ENCODE measurements around the gene SLC43A1.

The SLC43A1 gene

DNA sequence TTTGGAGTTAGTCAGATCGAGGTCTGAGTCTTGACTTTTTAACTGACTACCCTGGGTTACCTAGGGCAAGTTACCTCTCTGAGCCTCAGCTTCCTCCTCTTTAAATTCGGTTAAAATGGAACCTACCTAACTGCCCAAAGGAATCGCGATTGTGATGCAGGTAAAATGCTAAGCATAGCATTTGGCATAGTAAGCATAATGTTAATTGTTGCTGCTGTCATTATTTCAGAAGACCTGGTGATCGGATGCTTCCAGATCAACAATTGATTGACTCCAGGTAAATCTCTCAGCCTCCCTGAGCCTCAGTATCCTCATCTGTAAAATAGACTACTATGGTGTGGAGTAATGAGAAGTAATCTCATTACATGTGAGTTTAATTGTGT is 550 bp upstream of the SLC43A1 start:
- no peak overlapping the region for H3K27ac ChIP-seq
- peak overlapping the region; percentile 86 for H3K4me2 ChIP-seq (ENCODE audit: low read length)
- no peaks in the 10 kb centered on the region for H3K79me2 ChIP-seq
- peak overlapping the region; percentile 52 for H3K4me3 ChIP-seq (ENCODE audit: low read depth, low read length)
- peak overlapping the region; percentile 77 for H2AFZ ChIP-seq
- no peaks in the 10 kb centered on the region for H3K9me3 ChIP-seq (ENCODE audit: control insufficient read depth, low read length)
- H3K4me1 ChIP-seq: no peaks in the 10 kb centered on the region
- H3K9ac ChIP-seq: no peak overlapping the region
- TF ChIP-seq CTCF (IDR thresholded peaks at IDR 0.05): no peak
- H3K27me3 ChIP-seq (ENCODE audit: control insufficient read depth, insufficient read depth, low read length): no peaks in the 10 kb centered on the region
- H3K36me3 ChIP-seq (ENCODE audit: control insufficient read depth, insufficient read depth, low read length): no peaks in the 10 kb centered on the region

DNA sequence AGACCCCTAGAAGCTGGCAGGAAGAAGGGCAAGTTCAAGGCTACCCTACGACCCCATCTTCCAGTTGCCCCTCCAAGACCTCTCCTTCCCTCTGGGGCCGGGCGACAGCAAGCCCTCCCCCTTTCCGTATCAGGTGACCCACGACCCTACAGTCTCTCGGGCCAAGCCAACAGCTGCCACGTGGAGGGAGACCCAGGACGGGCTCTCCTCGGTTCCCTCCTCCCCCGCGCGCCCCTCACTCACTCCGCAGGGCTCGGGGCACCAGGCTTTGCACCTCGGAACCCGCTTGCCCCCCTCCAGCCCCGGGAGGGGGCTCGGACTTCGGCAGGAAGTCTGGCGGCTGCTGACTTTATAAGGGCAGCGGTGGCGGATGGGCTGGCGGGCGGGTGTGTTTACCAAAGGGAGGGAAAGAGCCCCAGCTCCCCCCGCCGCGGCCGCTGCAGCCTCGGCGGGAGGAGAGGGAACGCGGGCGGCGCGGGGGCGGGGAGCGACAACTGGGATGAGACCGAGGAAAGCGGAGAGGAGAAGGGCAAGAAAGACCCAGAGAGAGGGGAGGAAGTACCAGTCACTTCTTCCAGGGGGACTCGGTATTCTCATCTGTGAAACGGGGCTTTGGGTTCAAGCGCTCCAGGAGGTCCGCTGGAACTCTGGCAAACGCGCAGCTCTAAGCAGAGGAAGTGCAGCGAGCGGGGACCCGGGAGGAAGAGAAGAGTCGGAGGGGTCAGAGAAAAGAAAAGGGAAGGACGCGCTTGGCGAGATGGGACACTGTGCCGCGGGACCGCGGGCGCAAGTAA is 767 bp downstream of the SLC43A1 start:
- H3K9ac ChIP-seq: no peak overlapping the region
- no peak for TF ChIP-seq CTCF (IDR thresholded peaks at IDR 0.05)
- peak overlapping the region; percentile 52 for H3K4me3 ChIP-seq (ENCODE audit: low read depth, low read length)
- H3K27me3 ChIP-seq (ENCODE audit: control insufficient read depth, insufficient read depth, low read length): no peaks in the 10 kb centered on the region
- peak overlapping the region; percentile 86 for H3K4me2 ChIP-seq (ENCODE audit: low read length)
- peak overlapping the region; percentile 77 for H2AFZ ChIP-seq
- no peaks in the 10 kb centered on the region for H3K36me3 ChIP-seq (ENCODE audit: control insufficient read depth, insufficient read depth, low read length)
- no peaks in the 10 kb centered on the region for H3K79me2 ChIP-seq
- no peaks in the 10 kb centered on the region for H3K4me1 ChIP-seq
- no peak overlapping the region for H3K27ac ChIP-seq
- no peaks in the 10 kb centered on the region for H3K9me3 ChIP-seq (ENCODE audit: control insufficient read depth, low read length)

DNA sequence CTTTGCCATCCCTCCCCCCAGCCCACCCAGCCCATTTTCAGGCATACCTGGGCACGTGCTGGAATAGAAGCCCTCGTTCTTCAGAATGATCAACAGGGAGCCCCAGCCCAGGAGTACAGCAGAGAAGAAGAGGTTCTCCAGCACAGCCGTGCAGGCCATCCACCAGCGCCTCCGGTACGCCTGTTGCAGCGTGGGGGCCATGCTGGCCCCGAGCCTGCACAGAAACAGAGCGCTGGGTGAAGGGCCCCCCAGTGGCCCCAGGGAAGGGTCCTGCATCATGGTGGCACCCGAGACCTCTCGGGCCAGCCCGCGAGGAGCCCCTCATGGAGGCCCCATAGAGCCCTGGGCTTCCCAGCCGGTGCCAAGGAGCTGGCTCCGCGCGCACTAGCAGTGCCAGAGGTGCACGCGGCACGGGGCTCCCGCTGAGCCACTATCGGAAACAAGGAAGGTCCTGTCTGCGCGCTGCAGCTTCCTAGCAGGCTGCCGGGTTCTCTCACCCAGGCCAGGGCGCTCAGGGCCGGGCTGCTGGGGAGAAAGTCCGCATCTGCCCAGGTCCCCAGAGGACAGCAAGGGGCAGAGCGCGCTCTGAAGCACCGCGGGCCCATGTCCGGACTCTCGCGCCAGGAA is 1.5 kb downstream of the SLC43A1 start:
- Histone ChIP-seq H3K4me3 (ENCODE audit: low read depth, low read length) (peak overlapping the region; percentile 52), H3K9ac (no peak overlapping the region), H3K79me2 (no peaks in the 10 kb centered on the region), H3K4me1 (no peaks in the 10 kb centered on the region), H2AFZ (peak overlapping the region; percentile 77), H3K27ac (no peak overlapping the region), H3K9me3 (ENCODE audit: control insufficient read depth, low read length) (no peaks in the 10 kb centered on the region), H3K36me3 (ENCODE audit: control insufficient read depth, insufficient read depth, low read length) (no peaks in the 10 kb centered on the region), H3K27me3 (ENCODE audit: control insufficient read depth, insufficient read depth, low read length) (no peaks in the 10 kb centered on the region), H3K4me2 (ENCODE audit: low read length) (peak overlapping the region; percentile 86)
- TF ChIP-seq CTCF (IDR thresholded peaks at IDR 0.05): no peak

GRCh38 chr11:57513452-57513795 is 2.1 kb downstream of the SLC43A1 start:
- H2AFZ ChIP-seq: no peak overlapping the region
- H3K27me3 ChIP-seq (ENCODE audit: control insufficient read depth, insufficient read depth, low read length): no peaks in the 10 kb centered on the region
- H3K9me3 ChIP-seq (ENCODE audit: control insufficient read depth, low read length): no peaks in the 10 kb centered on the region
- no peak for TF ChIP-seq CTCF (IDR thresholded peaks at IDR 0.05)
- H3K4me3 ChIP-seq (ENCODE audit: low read depth, low read length): no peak overlapping the region
- H3K9ac ChIP-seq: no peak overlapping the region
- H3K4me2 ChIP-seq (ENCODE audit: low read length): no peak overlapping the region
- no peaks in the 10 kb centered on the region for H3K79me2 ChIP-seq
- H3K36me3 ChIP-seq (ENCODE audit: control insufficient read depth, insufficient read depth, low read length): no peaks in the 10 kb centered on the region
- no peaks in the 10 kb centered on the region for H3K4me1 ChIP-seq
- H3K27ac ChIP-seq: no peak overlapping the region

All from parathyroid adenoma (tissue), 2 donors.